Activated CD8-positive, alpha-beta T cell treated with anti-CD3 and anti-CD28 coated beads for 36 hours (primary cell): ENCODE data around the gene SPATA13. TPM values are rescaled to one million over a fixed set of nuclear protein-coding genes. Genes with fewer than 3 reads are reported as not detected.

ENCODE experiments used
- ATAC-seq: fragments of 200-7000 bp; cut with Tn5 transposase; one replicate; pipeline ENCODE4 v1.10.0; 2021; ENCODE audit warnings: mild to moderate bottlenecking, moderate library complexity
- CTCF ChIA-PET: fragments of 350-600 bp; sonication (Branson Sonifier 250); formaldehyde crosslinking; loops from one replicate; lab custom pipeline; 2021; ENCODE audit warnings: antibody characterized with exemption; lab: Charles Lee
- POLR2A ChIA-PET: fragments of 350-600 bp; sonication (Branson Sonifier 250); formaldehyde crosslinking; loops from one replicate; lab custom pipeline; 2021; ENCODE audit warnings: antibody characterized with exemption; lab: Charles Lee
- DNase-seq: peaks from one replicate; pipeline ENCODE4 v3.0.0-alpha.2; 2020
- H3K27ac Mint-ChIP-seq: one replicate; pipeline ENCODE4 v1.8.0; 2021; ENCODE audit warnings: mild to moderate bottlenecking, mixed read lengths
- H3K27me3 Mint-ChIP-seq: one replicate; pipeline ENCODE4 v1.8.0; 2021; ENCODE audit warnings: mixed read lengths
- H3K36me3 Mint-ChIP-seq: one replicate; pipeline ENCODE4 v1.8.0; 2021; ENCODE audit warnings: low read depth, mixed read lengths
- H3K4me1 Mint-ChIP-seq: one replicate; pipeline ENCODE4 v1.8.0; 2021; ENCODE audit warnings: low read depth, mixed read lengths
- H3K4me3 Mint-ChIP-seq: one replicate; pipeline ENCODE4 v1.8.0; 2021; ENCODE audit warnings: mild to moderate bottlenecking, moderate library complexity, mixed read lengths
- H3K9me3 Mint-ChIP-seq: one replicate; pipeline ENCODE4 v1.8.0; 2021; ENCODE audit warnings: mixed read lengths
- intact Hi-C: fragments of 100-400 bp; cut with micrococcal nuclease; formaldehyde crosslinking; loops from one replicate; pipeline ENCODE4 v1.10.0; 2022
- total RNA-seq, 2 experiments: library from RNA; stranded (reverse); gene quantifications; one replicate each; pipeline ENCODE4 v1.2.3, GENCODE V29; 2021
- TF ChIP-seq, protein P1 (sequence below): fragments of 200-600 bp; IDR thresholded peaks from one replicate; pipeline ENCODE4 v1.8.0; 2022; ENCODE audit warnings: antibody characterized with exemption, mild to moderate bottlenecking

The SPATA13 gene
- total RNA-seq, 2 experiments from 2014 or later = 47.0 to 47.4 TPM

DNA sequence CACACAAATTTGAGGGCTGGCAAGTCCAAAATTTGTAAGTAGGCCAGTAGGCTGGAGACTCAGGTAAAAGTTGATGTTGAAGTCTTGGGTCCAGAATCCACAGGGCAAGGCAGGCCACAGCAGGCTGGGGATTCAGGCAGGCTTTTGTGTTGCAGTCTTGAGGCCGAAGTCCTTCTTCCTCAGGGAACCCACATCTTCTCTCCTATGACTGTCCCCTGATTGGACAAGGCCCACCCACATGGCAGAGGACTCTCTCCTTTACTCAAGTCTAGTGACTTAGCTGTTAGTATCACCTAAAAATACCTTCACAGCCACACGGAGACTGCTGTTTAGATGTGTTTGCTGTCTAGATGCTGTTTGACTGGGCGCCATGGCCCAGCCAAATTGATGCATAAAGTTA, 9.9 kb upstream of the SPATA13 start:
- intact Hi-C loops = no loop called here
- ATAC-seq (no peak), DNase-seq (no peak)
- Mint-ChIP-seq H3K9me3 (no peaks in the 10 kb centered on the region), H3K4me3 (no peak overlapping the region), H3K27ac (no peak overlapping the region), H3K36me3 (no peaks in the 10 kb centered on the region), H3K27me3 (no peaks in the 10 kb centered on the region), H3K4me1 (no peaks in the 10 kb centered on the region)
- TF ChIP-seq, protein P1, sequence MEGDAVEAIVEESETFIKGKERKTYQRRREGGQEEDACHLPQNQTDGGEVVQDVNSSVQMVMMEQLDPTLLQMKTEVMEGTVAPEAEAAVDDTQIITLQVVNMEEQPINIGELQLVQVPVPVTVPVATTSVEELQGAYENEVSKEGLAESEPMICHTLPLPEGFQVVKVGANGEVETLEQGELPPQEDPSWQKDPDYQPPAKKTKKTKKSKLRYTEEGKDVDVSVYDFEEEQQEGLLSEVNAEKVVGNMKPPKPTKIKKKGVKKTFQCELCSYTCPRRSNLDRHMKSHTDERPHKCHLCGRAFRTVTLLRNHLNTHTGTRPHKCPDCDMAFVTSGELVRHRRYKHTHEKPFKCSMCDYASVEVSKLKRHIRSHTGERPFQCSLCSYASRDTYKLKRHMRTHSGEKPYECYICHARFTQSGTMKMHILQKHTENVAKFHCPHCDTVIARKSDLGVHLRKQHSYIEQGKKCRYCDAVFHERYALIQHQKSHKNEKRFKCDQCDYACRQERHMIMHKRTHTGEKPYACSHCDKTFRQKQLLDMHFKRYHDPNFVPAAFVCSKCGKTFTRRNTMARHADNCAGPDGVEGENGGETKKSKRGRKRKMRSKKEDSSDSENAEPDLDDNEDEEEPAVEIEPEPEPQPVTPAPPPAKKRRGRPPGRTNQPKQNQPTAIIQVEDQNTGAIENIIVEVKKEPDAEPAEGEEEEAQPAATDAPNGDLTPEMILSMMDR = no peak
- POLR2A ChIA-PET = interaction anchor here (0.8 kb wide), 1 partner anchor 10 kb away, joined by 4 read pairs; the partner anchor contains the start of gene SPATA13
- CTCF ChIA-PET = interaction anchor here (1.1 kb wide), 1 partner anchor 78 kb away, joined by 4 read pairs; no protein-coding TSS in a partner anchor

DNA sequence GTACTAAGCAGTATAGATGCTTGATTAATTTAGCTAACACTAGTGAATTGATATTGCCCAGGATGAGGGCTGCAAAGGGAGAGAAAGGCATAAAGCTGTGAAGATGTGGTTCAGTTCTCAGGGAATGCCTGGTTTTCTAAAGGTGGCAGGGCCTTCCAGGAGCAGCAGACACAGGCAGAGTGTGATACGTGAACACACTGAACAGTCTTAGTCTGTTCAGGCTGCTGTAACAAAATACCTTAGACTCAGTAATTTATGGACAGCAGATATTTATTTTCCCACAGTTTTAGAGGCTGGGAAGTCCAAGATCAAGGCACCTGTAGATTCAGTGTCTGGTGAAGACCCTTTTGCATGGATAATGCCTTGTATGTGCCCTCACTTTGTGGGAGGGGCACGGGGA, 8.7 kb upstream of the SPATA13 start:
- Mint-ChIP-seq H3K4me1 (no peaks in the 10 kb centered on the region), H3K9me3 (no peaks in the 10 kb centered on the region), H3K27ac (no peak overlapping the region), H3K4me3 (no peak overlapping the region), H3K27me3 (no peaks in the 10 kb centered on the region), H3K36me3 (no peaks in the 10 kb centered on the region)
- no peak for DNase-seq
- ChIA-PET POLR2A (interaction anchor here (1.1 kb wide), 1 partner anchor 9 kb away, joined by 4 read pairs; no protein-coding TSS in a partner anchor), CTCF (interaction anchor here (0.6 to 1.2 kb wide), 3 partner anchors 11 to 58 kb away, joined by 3 read pairs; no protein-coding TSS in a partner anchor)
- intact Hi-C loops = no loop called here
- TF ChIP-seq, protein P1 = no peak
- ATAC-seq = no peak

DNA sequence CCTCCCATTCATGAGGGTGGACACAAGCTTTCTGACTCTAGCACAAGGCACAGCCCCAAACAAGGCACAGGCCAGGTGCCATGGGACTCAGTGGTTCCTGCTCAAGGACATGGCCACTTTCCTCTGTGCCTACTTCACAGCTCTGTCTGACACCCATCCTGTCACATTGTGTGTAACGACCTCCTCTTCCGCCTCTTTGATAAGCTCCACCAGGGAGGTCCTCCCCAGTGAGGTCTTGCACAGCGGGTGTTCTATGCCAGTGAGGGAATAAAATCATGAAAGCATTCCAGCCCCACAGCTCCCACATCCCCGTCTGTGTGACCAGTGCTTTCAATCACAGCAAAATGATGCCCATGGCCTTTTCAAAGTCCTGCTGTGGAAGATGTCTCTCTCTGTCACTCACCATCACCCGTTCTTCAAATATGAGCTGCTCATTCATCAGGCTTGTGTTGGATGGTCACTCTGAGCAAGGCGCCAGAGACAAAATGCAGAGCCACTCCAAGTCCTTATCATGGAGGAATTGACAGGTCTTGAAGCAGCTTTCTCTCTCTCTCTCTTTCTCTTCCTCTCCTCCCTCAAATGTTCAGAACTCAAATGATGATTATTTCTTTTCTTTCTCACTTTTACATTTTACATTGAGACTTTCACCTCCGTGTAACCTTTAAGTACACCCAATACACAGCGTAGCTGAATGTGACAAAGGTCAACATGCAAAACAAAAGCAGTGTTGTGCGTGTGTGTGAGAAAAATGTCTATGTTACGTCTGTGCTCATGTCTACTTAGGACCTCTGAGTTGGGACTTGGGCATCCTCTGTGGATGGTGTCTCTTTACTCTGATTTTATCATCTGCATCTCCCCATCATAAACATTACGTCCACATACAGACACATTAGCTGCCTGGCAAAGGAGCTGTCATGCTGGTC, 8.0 kb upstream of the SPATA13 start:
- no peaks in the 10 kb centered on the region for H3K36me3 Mint-ChIP-seq
- H3K4me3 Mint-ChIP-seq = no peak overlapping the region
- ATAC-seq (no peak), DNase-seq (no peak)
- CTCF ChIA-PET = interaction anchor here (0.6 to 1.2 kb wide), 3 partner anchors 12 to 58 kb away, joined by 3 read pairs; no protein-coding TSS in a partner anchor
- no peaks in the 10 kb centered on the region for H3K4me1 Mint-ChIP-seq
- POLR2A ChIA-PET = interaction anchor here (1.1 kb wide), 1 partner anchor 9 kb away, joined by 4 read pairs; no protein-coding TSS in a partner anchor
- no peak overlapping the region for H3K27ac Mint-ChIP-seq
- TF ChIP-seq, protein P1 = no peak
- H3K27me3 Mint-ChIP-seq = no peaks in the 10 kb centered on the region
- H3K9me3 Mint-ChIP-seq = no peaks in the 10 kb centered on the region
- intact Hi-C loops = no loop called here

DNA sequence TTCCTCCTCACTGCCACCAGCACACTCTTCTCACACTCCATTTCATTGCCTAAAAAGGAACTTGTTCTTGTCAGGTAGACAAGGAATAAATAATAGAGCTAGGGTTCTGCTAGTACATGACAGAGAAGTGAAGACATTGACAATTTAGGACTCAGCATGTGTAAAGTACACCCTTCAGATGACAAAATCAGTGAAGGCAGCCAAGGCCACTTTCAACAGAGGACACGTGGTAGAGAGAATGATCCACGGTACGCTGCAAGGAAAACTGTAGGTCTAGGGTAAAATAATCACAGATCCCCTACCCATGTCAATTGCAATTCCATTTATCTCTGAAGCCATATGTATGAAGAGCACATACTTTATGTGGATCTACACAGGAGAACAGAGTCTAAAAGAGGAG, 7.2 kb upstream of the SPATA13 start:
- Mint-ChIP-seq H3K4me3 (no peak overlapping the region), H3K36me3 (no peaks in the 10 kb centered on the region), H3K4me1 (no peaks in the 10 kb centered on the region), H3K27ac (no peak overlapping the region), H3K9me3 (no peaks in the 10 kb centered on the region), H3K27me3 (no peaks in the 10 kb centered on the region)
- ATAC-seq (no peak), DNase-seq (no peak)
- TF ChIP-seq, protein P1 = no peak
- ChIA-PET CTCF (no interaction called here), POLR2A (no interaction called here)
- intact Hi-C loops = no loop called here
